CD4-positive, CD25-positive, alpha-beta regulatory T cell (primary cell): ENCODE results near the gene SMC5. TPM values are rescaled to one million over a fixed set of nuclear protein-coding genes. Genes with fewer than 3 reads are reported as not detected.
A peak's percentile ranks its signal among the peaks of the same experiment; 100 is the strongest.

Experiments
- ATAC-seq, 2 donors: fragments of 150-1000 bp; cut with Tn5 transposase; one replicate each; pipeline ENCODE4 v1.10.0; 2021; ENCODE audit warnings: low read depth in 2 of 2, moderate number of reproducible peaks in 2 of 2, moderate library complexity in 1 of 2
- DNase-seq, 3 donors: peaks; one replicate each; pipeline versions ENCODE4 v3.0.0 to v3.0.0-alpha.2; 2012 to 2022; ENCODE audit warnings: mixed read lengths in 1 of 3
- H3K27ac ChIP-seq: one replicate; pipeline ENCODE4 v1.7.0; 2013; ENCODE audit warnings: mild to moderate bottlenecking, low read length; ENCODE audit not compliant: insufficient read depth, poor library complexity, severe bottlenecking
- H3K27me3 ChIP-seq: one replicate; pipeline ENCODE4 v1.7.0; 2013; ENCODE audit warnings: low read length; ENCODE audit not compliant: control insufficient read depth, insufficient read depth
- H3K36me3 ChIP-seq: one replicate; pipeline ENCODE4 v1.7.0; 2013; ENCODE audit warnings: mild to moderate bottlenecking, low read length, moderate library complexity; ENCODE audit not compliant: control insufficient read depth, insufficient read depth
- H3K4me1 ChIP-seq: 2 replicates; pipeline ENCODE4 v1.7.0; 2013; ENCODE audit warnings: mild to moderate bottlenecking, low read length; ENCODE audit not compliant: insufficient read depth, control insufficient read depth, poor library complexity, severe bottlenecking
- H3K4me3 ChIP-seq: one replicate; pipeline ENCODE4 v1.7.0; 2013; ENCODE audit warnings: low read depth, mild to moderate bottlenecking, low read length, moderate library complexity
- H3K9me3 ChIP-seq, 2 experiments: 1 replicate in 1 of 2; 2 replicates in 1 of 2; pipeline ENCODE4 v1.7.0; 2013; ENCODE audit warnings: low read length in 2 of 2, mild to moderate bottlenecking in 1 of 2, moderate library complexity in 1 of 2; ENCODE audit not compliant: control insufficient read depth in 2 of 2
- H3K27ac Mint-ChIP-seq, 3 donors: one replicate each; pipeline ENCODE4 v1.8.0; 2020 to 2022; ENCODE audit warnings: mild to moderate bottlenecking in 3 of 3, mixed read lengths in 3 of 3, moderate library complexity in 2 of 3
- H3K27me3 Mint-ChIP-seq: one replicate; pipeline ENCODE4 v1.8.0; 2022; ENCODE audit warnings: mild to moderate bottlenecking, mixed read lengths
- H3K36me3 Mint-ChIP-seq: one replicate; pipeline ENCODE4 v1.8.0; 2020; ENCODE audit warnings: mixed read lengths
- H3K4me1 Mint-ChIP-seq, 4 donors: one replicate each; pipeline ENCODE4 v1.8.0; 2020 to 2022; ENCODE audit warnings: mixed read lengths in 4 of 4, mild to moderate bottlenecking in 1 of 4
- H3K4me3 Mint-ChIP-seq, 4 donors: one replicate each; pipeline ENCODE4 v1.8.0; 2020 to 2022; ENCODE audit warnings: mild to moderate bottlenecking in 4 of 4, mixed read lengths in 4 of 4, moderate library complexity in 3 of 4
- H3K9me3 Mint-ChIP-seq, 7 donors: one replicate each; pipeline ENCODE4 v1.8.0; 2020 to 2022; ENCODE audit warnings: mixed read lengths in 7 of 7, mild to moderate bottlenecking in 3 of 7, moderate library complexity in 2 of 7
- polyA plus RNA-seq, 4 donors: library from polyadenylated mRNA; unstranded; fragments of 300-500 nt; fragmentation: Illumina TruSeq; gene quantifications; one replicate each; pipeline ENCODE4 v1.2.3, GENCODE V29; 2021
- total RNA-seq: library from RNA; stranded (reverse); gene quantifications from one replicate; pipeline ENCODE4 v1.2.3, GENCODE V29; 2022

Gene SMC5
- total and polyA plus RNA-seq, 5 donors from 2014 or later, result 12.5 to 37.1 (median 17.6) TPM

- no peak overlapping the region for H3K4me3 Mint-ChIP-seq
- Histone ChIP-seq H3K36me3 (peaks cover 42% of the 10 kb centered on the region), H3K4me1 (no peaks in the 10 kb centered on the region), H3K27ac (no peak overlapping the region), H3K9me3 (peaks cover 0 to 6% of the 10 kb centered on the region in 2 experiments), H3K27me3 (no peaks in the 10 kb centered on the region), H3K4me3 (no peak overlapping the region)
- ATAC-seq (no peak), DNase-seq (no peak)
- peaks cover 10 to 49% (median 26%) of the 10 kb centered on the region in 4 donors for H3K4me1 Mint-ChIP-seq
- no peak overlapping the region for H3K27ac Mint-ChIP-seq
- no peaks in the 10 kb centered on the region for H3K27me3 Mint-ChIP-seq
- H3K9me3 Mint-ChIP-seq, result peaks cover 0 to 5% (median 0%) of the 10 kb centered on the region in 7 donors
- peaks cover 43% of the 10 kb centered on the region for H3K36me3 Mint-ChIP-seq
Observed at GRCh38 chr9:70293214-70293613, 34.4 kb downstream of the SMC5 start.

GRCh38 chr9:70297141-70297540 lies 38.4 kb downstream of the SMC5 start:
- peaks cover 6% of the 10 kb centered on the region for H3K4me1 ChIP-seq
- H3K9me3 ChIP-seq, result peaks cover 0 to under 1% of the 10 kb centered on the region in 2 experiments
- no peaks in the 10 kb centered on the region for H3K27me3 Mint-ChIP-seq
- no peak overlapping the region for H3K27ac ChIP-seq
- no peak overlapping the region for H3K27ac Mint-ChIP-seq
- peaks cover 58% of the 10 kb centered on the region for H3K36me3 Mint-ChIP-seq
- peaks cover 18 to 49% (median 29%) of the 10 kb centered on the region in 4 donors for H3K4me1 Mint-ChIP-seq
- ATAC-seq (no peak), DNase-seq (no peak)
- no peaks in the 10 kb centered on the region for H3K27me3 ChIP-seq
- H3K36me3 ChIP-seq, result peaks cover 42% of the 10 kb centered on the region
- H3K4me3 ChIP-seq, result no peak overlapping the region
- no peak overlapping the region for H3K4me3 Mint-ChIP-seq
- peaks cover 0 to 5% (median 0%) of the 10 kb centered on the region in 7 donors for H3K9me3 Mint-ChIP-seq

GRCh38 chr9:70298245-70298771 lies 39.5 kb downstream of the SMC5 start:
- DNase-seq (no peak), ATAC-seq (no peak)
- Histone ChIP-seq H3K9me3 (no peaks in the 10 kb centered on the region), H3K27me3 (no peaks in the 10 kb centered on the region), H3K4me1 (peaks cover 6% of the 10 kb centered on the region), H3K4me3 (no peak overlapping the region), H3K36me3 (peaks cover 45% of the 10 kb centered on the region), H3K27ac (no peak overlapping the region)
- Mint-ChIP-seq H3K36me3 (peaks cover 51% of the 10 kb centered on the region), H3K4me3 (no peak overlapping the region), H3K4me1 (peaks cover 18 to 42% (median 26%) of the 10 kb centered on the region in 4 donors), H3K9me3 (peaks cover 0 to under 1% (median 0%) of the 10 kb centered on the region in 7 donors), H3K27ac (peak overlapping the region in 1 of 3 donors; percentile 5), H3K27me3 (no peaks in the 10 kb centered on the region)

- Mint-ChIP-seq H3K4me1 (peaks cover 13 to 36% (median 16%) of the 10 kb centered on the region in 4 donors), H3K36me3 (peaks cover 62% of the 10 kb centered on the region), H3K4me3 (no peak overlapping the region), H3K27ac (no peak overlapping the region), H3K27me3 (no peaks in the 10 kb centered on the region), H3K9me3 (no peaks in the 10 kb centered on the region)
- H3K9me3 ChIP-seq, result no peaks in the 10 kb centered on the region
- H3K27ac ChIP-seq, result no peak overlapping the region
- H3K4me1 ChIP-seq, result peaks cover 6% of the 10 kb centered on the region
- DNase-seq, result no peak
- H3K36me3 ChIP-seq, result peaks cover 59% of the 10 kb centered on the region
- no peak overlapping the region for H3K4me3 ChIP-seq
- no peaks in the 10 kb centered on the region for H3K27me3 ChIP-seq
- no peak for ATAC-seq
Observed at GRCh38 chr9:70303268-70303667, 44.5 kb downstream of the SMC5 start.

- H3K9me3 Mint-ChIP-seq, result peaks cover 0 to 4% (median 0%) of the 10 kb centered on the region in 7 donors
- H3K36me3 Mint-ChIP-seq, result peaks cover 58% of the 10 kb centered on the region
- ATAC-seq (no peak), DNase-seq (no peak)
- H3K4me1 ChIP-seq, result peaks cover 3% of the 10 kb centered on the region
- H3K27me3 Mint-ChIP-seq, result no peaks in the 10 kb centered on the region
- peaks cover 57% of the 10 kb centered on the region for H3K36me3 ChIP-seq
- no peak overlapping the region for H3K4me3 Mint-ChIP-seq
- H3K27ac ChIP-seq, result no peak overlapping the region
- H3K27ac Mint-ChIP-seq, result peak overlapping the region in 1 of 3 donors; percentile 41
- no peaks in the 10 kb centered on the region for H3K9me3 ChIP-seq
- H3K27me3 ChIP-seq, result no peaks in the 10 kb centered on the region
- H3K4me3 ChIP-seq, result no peak overlapping the region
- peaks cover 9 to 30% (median 17%) of the 10 kb centered on the region in 4 donors for H3K4me1 Mint-ChIP-seq
Observed at GRCh38 chr9:70304810-70305209, 46.0 kb downstream of the SMC5 start.

- H3K4me3 Mint-ChIP-seq, result no peak overlapping the region
- Histone ChIP-seq H3K27me3 (no peaks in the 10 kb centered on the region), H3K4me1 (no peaks in the 10 kb centered on the region), H3K36me3 (peaks cover 62% of the 10 kb centered on the region), H3K27ac (no peak overlapping the region), H3K9me3 (no peaks in the 10 kb centered on the region), H3K4me3 (no peak overlapping the region)
- H3K4me1 Mint-ChIP-seq, result peaks cover 6 to 23% (median 10%) of the 10 kb centered on the region in 4 donors
- no peaks in the 10 kb centered on the region for H3K27me3 Mint-ChIP-seq
- ATAC-seq (no peak), DNase-seq (no peak)
- H3K36me3 Mint-ChIP-seq, result peaks cover 39% of the 10 kb centered on the region
- peaks cover 0 to 2% (median 0%) of the 10 kb centered on the region in 7 donors for H3K9me3 Mint-ChIP-seq
- peak overlapping the region in 1 of 3 donors; percentile 16 for H3K27ac Mint-ChIP-seq
Observed at GRCh38 chr9:70315389-70315788, 56.6 kb downstream of the SMC5 start.

- Mint-ChIP-seq H3K27ac (peak overlapping the region in 1 of 3 donors; percentile 26), H3K4me3 (no peak overlapping the region), H3K9me3 (peaks cover 0 to 2% (median 0%) of the 10 kb centered on the region in 7 donors), H3K36me3 (peaks cover 35% of the 10 kb centered on the region), H3K27me3 (no peaks in the 10 kb centered on the region), H3K4me1 (peaks cover 5 to 7% (median 6%) of the 10 kb centered on the region in 4 donors)
- Histone ChIP-seq H3K9me3 (no peaks in the 10 kb centered on the region), H3K4me1 (no peaks in the 10 kb centered on the region), H3K27me3 (no peaks in the 10 kb centered on the region), H3K4me3 (no peak overlapping the region), H3K36me3 (peaks cover 73% of the 10 kb centered on the region), H3K27ac (no peak overlapping the region)
- no peak for ATAC-seq
- no peak for DNase-seq
Observed at GRCh38 chr9:70318002-70318401, 59.2 kb downstream of the SMC5 start.

GRCh38 chr9:70322096-70322495 lies 63.3 kb downstream of the SMC5 start:
- no peaks in the 10 kb centered on the region for H3K4me1 ChIP-seq
- peaks cover 88% of the 10 kb centered on the region for H3K36me3 ChIP-seq
- no peak for DNase-seq
- no peak overlapping the region for H3K27ac ChIP-seq
- H3K27me3 ChIP-seq, result no peaks in the 10 kb centered on the region
- Mint-ChIP-seq H3K27me3 (no peaks in the 10 kb centered on the region), H3K4me1 (peaks cover 4 to 25% (median 9%) of the 10 kb centered on the region in 4 donors), H3K4me3 (no peak overlapping the region), H3K36me3 (peaks cover 54% of the 10 kb centered on the region), H3K27ac (no peak overlapping the region), H3K9me3 (peaks cover 0 to 2% (median 0%) of the 10 kb centered on the region in 7 donors)
- no peaks in the 10 kb centered on the region for H3K9me3 ChIP-seq
- no peak overlapping the region for H3K4me3 ChIP-seq
- no peak for ATAC-seq
